Gastrocnemius medialis (tissue), 4 donors: ENCODE data around the gene DDTL. TPM values are rescaled to one million over a fixed set of nuclear protein-coding genes. Genes with fewer than 3 reads are reported as not detected.
"Not testable (repeated sequence)": the region's sequence is repeated elsewhere in the genome, so short reads cannot be mapped to it uniquely, and the experiment has no call there.

Experiments
- ATAC-seq, 2 donors: fragments of 150-250 bp; one replicate each; pipeline ENCODE4 v1.9.1; 2016
- DNase-seq, 2 donors: peaks; one replicate each; pipeline ENCODE4 v3.0.0-alpha.2; 2019
- H3K27ac ChIP-seq, 4 donors: fragments of 200-600 bp; sonication (generic); 1 replicate in 1 of 4; 2 replicates in 3 of 4; pipeline ENCODE4 v1.5.1; 2016 to 2018; ENCODE audit warnings: mild to moderate bottlenecking in 2 of 4, moderate library complexity in 1 of 4
- H3K27me3 ChIP-seq, 3 donors: fragments of 200-600 bp; sonication (generic) in 2 of 3; 1 replicate in 1 of 3; 2 replicates in 2 of 3; pipeline versions ENCODE4 v1.5.1 to v1.6.0; 2016 to 2019; ENCODE audit warnings: mild to moderate bottlenecking in 1 of 3, moderate library complexity in 1 of 3
- H3K36me3 ChIP-seq, 2 donors: fragments of 200-600 bp; sonication (generic) in 1 of 2; one replicate each; pipeline ENCODE4 v1.5.1; 2017 to 2018
- H3K4me1 ChIP-seq, 2 donors: fragments of 200-600 bp; sonication (generic) in 1 of 2; one replicate each; pipeline ENCODE4 v1.5.1; 2016 to 2017; ENCODE audit warnings: mild to moderate bottlenecking in 2 of 2
- H3K4me3 ChIP-seq, 4 donors: fragments of 200-600 bp; sonication (generic) in 3 of 4; 1 replicate in 1 of 4; 2 replicates in 3 of 4; pipeline ENCODE4 v1.5.1; 2016 to 2019; ENCODE audit warnings: mild to moderate bottlenecking in 2 of 4
- H3K9me3 ChIP-seq, 3 donors: fragments of 200-600 bp; sonication (generic) in 2 of 3; 1 replicate in 1 of 3; 2 replicates in 2 of 3; pipeline ENCODE4 v1.5.1; 2016 to 2019
- CTCF ChIP-seq, 5 experiments: fragments of 450-650 bp in 3 of 5; fragments of 200-600 bp in 2 of 5; sonication (generic) in 2 of 5; IDR thresholded peaks in 4 of 5; conservative IDR thresholded peaks in 1 of 5; 1 replicate in 4 of 5; 2 replicates in 1 of 5; pipeline ENCODE4 v1.5.1; 2016 to 2019; ENCODE audit warnings: antibody characterized with exemption in 5 of 5, mild to moderate bottlenecking in 3 of 5, moderate library complexity in 3 of 5
- POLR2A ChIP-seq, 2 donors: fragments of 450-650 bp; IDR thresholded peaks; one replicate each; pipeline ENCODE4 v1.6.1; 2017; ENCODE audit warnings: antibody characterized with exemption in 2 of 2, mild to moderate bottlenecking in 2 of 2, moderate library complexity in 2 of 2
- in situ Hi-C, 4 donors: fragments of 200-750 bp; cut with MboI; loops; one replicate each; pipeline versions ENCODE4 v1.15.0 to v1.8.0; 2017; ENCODE audit warnings: low sequenced_read_pairs in 4 of 4
- intact Hi-C: fragments of 100-400 bp; cut with DNase I; formaldehyde crosslinking; loops from one replicate; pipeline ENCODE4 v1.15.1; 2023; ENCODE audit warnings: low total_unique reads
- total RNA-seq, 4 donors: library from RNA; depleted of rRNA; stranded (reverse); fragments of >200 nt; gene quantifications; one replicate each; pipeline versions ENCODE4 v1.1.0 to v1.2.3, GENCODE V29; 2016

Gene DDTL
- 1 to 10 TPM in 1 of 4 donors, under 1 TPM in 1, not detected in 2; 0.88 to 1.1 TPM for total RNA-seq

- H3K9me3 ChIP-seq, H3K27me3 ChIP-seq, in situ Hi-C loops, DNase-seq, H3K4me1 ChIP-seq, intact Hi-C loops, H3K4me3 ChIP-seq, H3K27ac ChIP-seq: not testable (repeated sequence)
- H3K36me3 ChIP-seq, result peaks cover 0 to 12% of the 10 kb centered on the region in 2 donors
- ATAC-seq, result peak; percentile 99
Measured at GRCh38 chr22:23966568-23966967, at the start of gene DDTL. Gene DDTL (plus strand): TSS chr22:23966888. CDS start chr22:23966915, 27 bp downstream.

DNA sequence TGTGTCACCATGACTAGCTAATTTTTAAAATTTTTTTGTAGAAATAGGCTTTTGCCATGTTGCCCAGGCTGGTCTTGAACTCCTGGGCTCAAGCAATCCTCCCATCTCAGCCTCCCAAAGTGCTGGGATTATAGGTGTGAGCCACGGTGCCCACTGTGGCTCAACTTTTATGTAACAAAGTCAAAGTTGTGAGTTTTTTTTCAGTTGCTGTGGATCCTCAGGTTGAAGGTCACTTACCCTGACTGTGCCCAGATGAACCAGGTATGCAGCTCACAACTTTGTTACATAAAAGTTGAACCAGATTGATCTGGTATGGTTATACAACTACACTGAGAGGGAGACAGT is 46.4 kb upstream of the DDTL start:
- H3K36me3 ChIP-seq, H3K27ac ChIP-seq, intact Hi-C loops, H3K4me3 ChIP-seq, DNase-seq, ATAC-seq, H3K4me1 ChIP-seq, H3K9me3 ChIP-seq, H3K27me3 ChIP-seq: not testable (repeated sequence)
- in situ Hi-C loops, result loop anchor here in 1 of 4 donors (10.0 kb wide), 1 partner anchor 55 kb away; the partner anchor contains the start of gene DDT

GRCh38 chr22:23921586-23922201 is 45.0 kb upstream of the DDTL start:
- H3K27me3 ChIP-seq, H3K27ac ChIP-seq, intact Hi-C loops, H3K4me3 ChIP-seq, H3K4me1 ChIP-seq, ATAC-seq, DNase-seq, H3K9me3 ChIP-seq: not testable (repeated sequence)
- peaks cover 0 to 11% of the 10 kb centered on the region in 2 donors for H3K36me3 ChIP-seq
- in situ Hi-C loops, result loop anchor here in 1 of 4 donors (10.0 kb wide), 1 partner anchor 53 kb away; the partner anchor contains the start of gene DDT

DNA sequence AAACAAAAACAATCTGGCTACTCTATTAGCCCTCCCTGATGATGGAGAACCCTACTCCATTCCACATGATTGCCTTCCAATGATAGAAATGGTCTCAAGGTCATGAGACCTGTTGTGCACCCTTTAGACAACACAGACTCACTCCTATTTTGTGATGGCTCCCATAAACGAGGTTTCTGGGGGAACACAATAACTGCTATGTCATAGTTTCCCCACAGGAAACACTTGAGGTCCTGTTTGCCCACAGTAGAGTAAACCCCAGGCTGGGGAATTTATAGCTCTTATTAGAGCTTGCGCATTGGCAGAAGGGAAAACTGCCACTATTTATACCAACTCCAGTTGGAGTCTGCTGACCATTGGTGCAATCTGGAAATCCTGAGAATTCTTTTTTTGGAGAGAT is 43.8 kb upstream of the DDTL start:
- in situ Hi-C loops (loop anchor here in 1 of 4 donors (10.0 kb wide), 1 partner anchor 52 kb away; the partner anchor contains the start of gene DDT), intact Hi-C loops (no loop called here)

GRCh38 chr22:23925020-23925606 is 41.6 kb upstream of the DDTL start:
- peaks cover 0 to 11% of the 10 kb centered on the region in 2 donors for H3K36me3 ChIP-seq
- no peak for TF ChIP-seq CTCF (IDR thresholded peaks at IDR 0.05 in 4 of 5, conservative IDR thresholded peaks at IDR 0.05 in 1 of 5)
- TF ChIP-seq POLR2A (IDR thresholded peaks at IDR 0.05), result no peak
- in situ Hi-C loops (loop anchor here in 1 of 4 donors (10.0 kb wide), 1 partner anchor 50 kb away; the partner anchor contains the start of gene DDT), intact Hi-C loops (no loop called here)
- no peaks in the 10 kb centered on the region for H3K27me3 ChIP-seq
- DNase-seq, result no peak
- no peak overlapping the region for H3K27ac ChIP-seq
- H3K4me1 ChIP-seq, result no peaks in the 10 kb centered on the region
- H3K4me3 ChIP-seq, result no peak overlapping the region
- H3K9me3 ChIP-seq, result no peaks in the 10 kb centered on the region
- ATAC-seq, result no peak

More for the DNA sequence above, 43.8 kb upstream of the DDTL start:
- DNase-seq (no peak), ATAC-seq (no peak)
- no peaks in the 10 kb centered on the region for H3K4me1 ChIP-seq
- no peak for TF ChIP-seq CTCF (IDR thresholded peaks at IDR 0.05 in 4 of 5, conservative IDR thresholded peaks at IDR 0.05 in 1 of 5)
- TF ChIP-seq POLR2A (IDR thresholded peaks at IDR 0.05), result no peak
- H3K27ac ChIP-seq, result no peak overlapping the region
- no peak overlapping the region for H3K4me3 ChIP-seq
- H3K9me3 ChIP-seq, result no peaks in the 10 kb centered on the region
- no peaks in the 10 kb centered on the region for H3K27me3 ChIP-seq
- peaks cover 0 to 11% of the 10 kb centered on the region in 2 donors for H3K36me3 ChIP-seq

DNA sequence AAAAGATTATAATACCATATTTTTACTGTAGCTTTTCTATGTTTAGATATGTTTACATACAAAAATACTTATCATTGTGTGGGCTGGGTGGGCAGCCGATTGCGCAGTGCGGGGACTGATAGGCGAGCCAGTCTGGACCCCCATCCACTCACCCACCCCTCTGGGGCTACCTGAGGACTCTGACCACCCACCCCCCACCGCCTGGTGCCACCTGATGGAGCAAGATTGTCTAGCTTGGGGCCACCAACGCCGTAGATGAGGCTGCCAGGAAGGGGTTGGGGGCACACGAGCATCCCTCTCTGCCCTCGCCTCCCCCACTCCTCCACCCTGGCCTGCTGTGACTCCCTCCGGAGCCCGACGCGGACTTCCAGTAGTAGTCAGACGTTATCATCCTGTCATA is 40.1 kb upstream of the DDTL start:
- Histone ChIP-seq H3K4me3 (no peak overlapping the region), H3K4me1 (no peaks in the 10 kb centered on the region), H3K36me3 (peaks cover 0 to 11% of the 10 kb centered on the region in 2 donors), H3K27me3 (no peaks in the 10 kb centered on the region), H3K9me3 (no peaks in the 10 kb centered on the region), H3K27ac (no peak overlapping the region)
- in situ Hi-C loops, result loop anchor here in 1 of 4 donors (10.0 kb wide), 1 partner anchor 48 kb away; the partner anchor contains the start of gene DDT
- ATAC-seq (no peak), DNase-seq (no peak)
- intact Hi-C loops, result no loop called here
- TF ChIP-seq CTCF (IDR thresholded peaks at IDR 0.05 in 4 of 5, conservative IDR thresholded peaks at IDR 0.05 in 1 of 5) (no peak), POLR2A (IDR thresholded peaks at IDR 0.05) (no peak)
